Measurements from ENCODE around the gene SH3GL3. TPM values are rescaled to one million over a fixed set of nuclear protein-coding genes. Genes with fewer than 3 reads are reported as not detected.

Gene SH3GL3
- total RNA-seq, 1 donor from 2014 or later, result 0.92 TPM

GRCh38 chr15:83545804-83546511, 98.8 kb downstream of the SH3GL3 start:
- TF ChIP-seq, protein P1, sequence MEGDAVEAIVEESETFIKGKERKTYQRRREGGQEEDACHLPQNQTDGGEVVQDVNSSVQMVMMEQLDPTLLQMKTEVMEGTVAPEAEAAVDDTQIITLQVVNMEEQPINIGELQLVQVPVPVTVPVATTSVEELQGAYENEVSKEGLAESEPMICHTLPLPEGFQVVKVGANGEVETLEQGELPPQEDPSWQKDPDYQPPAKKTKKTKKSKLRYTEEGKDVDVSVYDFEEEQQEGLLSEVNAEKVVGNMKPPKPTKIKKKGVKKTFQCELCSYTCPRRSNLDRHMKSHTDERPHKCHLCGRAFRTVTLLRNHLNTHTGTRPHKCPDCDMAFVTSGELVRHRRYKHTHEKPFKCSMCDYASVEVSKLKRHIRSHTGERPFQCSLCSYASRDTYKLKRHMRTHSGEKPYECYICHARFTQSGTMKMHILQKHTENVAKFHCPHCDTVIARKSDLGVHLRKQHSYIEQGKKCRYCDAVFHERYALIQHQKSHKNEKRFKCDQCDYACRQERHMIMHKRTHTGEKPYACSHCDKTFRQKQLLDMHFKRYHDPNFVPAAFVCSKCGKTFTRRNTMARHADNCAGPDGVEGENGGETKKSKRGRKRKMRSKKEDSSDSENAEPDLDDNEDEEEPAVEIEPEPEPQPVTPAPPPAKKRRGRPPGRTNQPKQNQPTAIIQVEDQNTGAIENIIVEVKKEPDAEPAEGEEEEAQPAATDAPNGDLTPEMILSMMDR (conservative IDR thresholded peaks at IDR 0.05; ENCODE audit: low read depth, low read length), result no peak
- no peak overlapping the region for H3K4me3 ChIP-seq (ENCODE audit: low read depth, low read length)
- DNase-seq (ENCODE audit: low read depth), result no peak

DNA sequence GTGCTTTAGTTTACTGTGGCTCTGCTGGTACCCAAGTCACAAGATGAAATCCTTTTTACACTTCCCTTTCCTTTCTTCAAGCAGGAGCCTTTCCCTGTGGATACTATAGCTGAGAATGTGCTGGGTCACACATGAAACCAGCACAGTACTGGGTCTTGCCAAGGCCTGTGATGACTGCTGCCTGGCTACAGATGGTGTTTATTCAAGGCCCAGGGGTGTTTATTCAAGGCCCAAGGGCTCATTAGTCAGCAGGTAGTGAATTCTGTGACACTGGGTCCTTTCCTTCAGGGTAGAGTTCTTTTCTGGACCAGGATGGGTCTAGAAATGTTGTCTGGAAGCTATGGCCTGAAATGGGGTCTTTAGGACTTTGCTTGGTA, 99.4 kb downstream of the SH3GL3 start:
- no peak overlapping the region for H3K4me3 ChIP-seq (ENCODE audit: low read depth, low read length)
- no peak for DNase-seq (ENCODE audit: low read depth)
- TF ChIP-seq, protein P1 (conservative IDR thresholded peaks at IDR 0.05; ENCODE audit: low read depth, low read length), result no peak

GRCh38 chr15:83547168-83547567, 100.0 kb downstream of the SH3GL3 start:
- no peak overlapping the region for H3K4me3 ChIP-seq (ENCODE audit: low read depth, low read length)
- TF ChIP-seq, protein P1 (conservative IDR thresholded peaks at IDR 0.05; ENCODE audit: low read depth, low read length), result no peak
- DNase-seq (ENCODE audit: low read depth), result no peak

DNA sequence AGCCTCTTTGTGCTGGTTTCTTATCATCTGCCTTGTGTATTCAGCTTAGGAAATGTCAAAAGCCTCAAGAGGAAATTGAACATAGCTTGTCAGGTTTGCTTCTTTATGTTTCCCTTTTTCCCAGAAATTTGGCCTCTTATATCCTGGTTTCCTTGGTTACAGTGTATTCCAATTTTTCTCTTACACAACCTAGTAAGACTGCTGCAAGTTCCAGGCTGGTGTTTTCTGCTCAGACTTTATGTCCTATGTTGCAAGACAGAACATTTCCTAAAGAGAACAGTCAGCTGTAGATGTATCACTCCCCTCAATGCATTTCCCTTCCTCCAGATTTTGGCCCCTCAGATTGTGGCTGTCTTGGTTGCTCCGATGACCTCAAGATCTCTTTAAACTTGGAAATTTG, 102.5 kb downstream of the SH3GL3 start:
- DNase-seq (ENCODE audit: low read depth), result no peak
- TF ChIP-seq, protein P1 (conservative IDR thresholded peaks at IDR 0.05; ENCODE audit: low read depth, low read length), result no peak

DNA sequence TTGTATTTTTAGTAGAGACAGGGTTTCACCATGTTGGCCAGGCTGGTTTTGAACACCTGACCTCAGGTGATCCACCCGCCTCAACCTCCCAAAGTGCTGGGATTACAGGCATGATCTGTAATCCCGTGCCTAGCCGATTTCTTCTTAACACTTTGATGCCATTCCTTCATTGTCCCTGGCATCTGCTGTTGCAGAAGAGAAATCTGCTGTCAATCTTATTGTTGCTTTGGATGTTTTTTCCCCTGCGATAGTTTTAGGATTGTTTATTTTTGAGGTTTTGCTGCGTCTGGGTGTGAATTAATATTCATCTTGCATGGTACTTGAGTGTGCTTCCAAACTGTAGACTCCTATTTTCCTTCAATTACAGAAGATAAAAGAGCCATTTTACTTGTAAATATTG, 107.4 kb downstream of the SH3GL3 start:
- TF ChIP-seq, protein P1 (conservative IDR thresholded peaks at IDR 0.05; ENCODE audit: low read depth, low read length), result no peak
- no peak for DNase-seq (ENCODE audit: low read depth)
- H3K4me3 ChIP-seq (ENCODE audit: low read depth, low read length), result no peak overlapping the region

More for the DNA sequence above, 102.5 kb downstream of the SH3GL3 start:
- no peak overlapping the region for H3K4me3 ChIP-seq (ENCODE audit: low read depth, low read length)

DNA sequence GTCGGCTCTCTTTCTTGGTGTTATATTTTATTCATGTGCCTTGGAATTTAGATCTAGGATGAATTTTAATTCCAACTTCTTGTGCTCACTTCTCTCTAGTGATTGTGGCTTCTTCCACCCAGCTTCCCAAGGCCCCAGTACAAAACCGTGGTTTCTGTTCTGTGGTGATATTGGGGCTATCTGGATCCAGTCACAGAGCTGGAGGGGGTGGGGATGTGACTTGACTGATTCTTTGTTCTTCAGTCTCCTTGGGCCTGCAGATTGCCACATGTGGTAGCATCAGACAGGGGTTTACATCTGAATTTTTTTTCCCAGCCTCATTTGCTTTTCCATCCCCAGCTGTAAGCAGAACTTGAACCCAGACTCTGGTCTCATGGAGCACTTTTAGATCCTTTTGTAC, 108.2 kb downstream of the SH3GL3 start:
- no peak for DNase-seq (ENCODE audit: low read depth)
- no peak overlapping the region for H3K4me3 ChIP-seq (ENCODE audit: low read depth, low read length)
- TF ChIP-seq, protein P1 (conservative IDR thresholded peaks at IDR 0.05; ENCODE audit: low read depth, low read length), result no peak

- TF ChIP-seq, protein P1 (conservative IDR thresholded peaks at IDR 0.05; ENCODE audit: low read depth, low read length), result no peak
- no peak overlapping the region for H3K4me3 ChIP-seq (ENCODE audit: low read depth, low read length)
These were observed 108.9 kb downstream of the SH3GL3 start for GRCh38 chr15:83556068-83556467.

More at GRCh38 chr15:83556068-83556467, 108.9 kb downstream of the SH3GL3 start:
- no peak for DNase-seq (ENCODE audit: low read depth)
